GM12875 (cell line): ENCODE data around the gene TOX3.

Experiments used
- H3K4me3 ChIP-seq: one replicate; pipeline ENCODE4 v1.5.1; 2011; ENCODE audit warnings: low read depth, low read length, control low read depth
- CTCF ChIP-seq: IDR thresholded peaks from 2 replicates; pipeline ENCODE4 v1.5.1; 2011; ENCODE audit warnings: low read depth, mild to moderate bottlenecking, control low read depth, inconsistent platforms, low read length, moderate library complexity, borderline replicate concordance; ENCODE audit not compliant: insufficient read depth

TOX3 gene

GRCh38 chr16:52480237-52480636 lies 66.7 kb downstream of the TOX3 start:
- no peak overlapping the region for H3K4me3 ChIP-seq
- TF ChIP-seq CTCF = no peak

GRCh38 chr16:52476111-52476510 lies 70.8 kb downstream of the TOX3 start:
- H3K4me3 ChIP-seq = no peak overlapping the region
- no peak for TF ChIP-seq CTCF

DNA sequence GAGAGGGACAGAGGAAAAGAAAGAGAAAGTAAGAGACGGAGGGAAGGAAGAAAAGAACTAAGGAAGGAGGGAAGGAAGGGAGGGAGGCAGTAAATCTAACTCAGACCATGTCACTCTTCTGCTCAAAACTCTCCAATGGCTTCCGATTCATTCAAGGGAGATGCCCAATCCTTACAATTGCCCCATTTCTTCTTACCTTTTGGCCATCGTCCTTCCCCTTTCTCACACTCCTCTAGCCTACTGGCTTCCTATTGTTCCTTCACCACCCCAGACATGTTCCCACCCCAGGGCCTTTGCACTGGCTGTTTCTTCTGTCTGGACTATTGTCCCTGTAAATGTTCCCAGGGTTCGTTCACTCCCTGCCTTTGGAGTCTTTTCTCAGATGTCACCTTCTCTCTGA lies 72.3 kb downstream of the TOX3 start:
- no peak overlapping the region for H3K4me3 ChIP-seq
- TF ChIP-seq CTCF = no peak

DNA sequence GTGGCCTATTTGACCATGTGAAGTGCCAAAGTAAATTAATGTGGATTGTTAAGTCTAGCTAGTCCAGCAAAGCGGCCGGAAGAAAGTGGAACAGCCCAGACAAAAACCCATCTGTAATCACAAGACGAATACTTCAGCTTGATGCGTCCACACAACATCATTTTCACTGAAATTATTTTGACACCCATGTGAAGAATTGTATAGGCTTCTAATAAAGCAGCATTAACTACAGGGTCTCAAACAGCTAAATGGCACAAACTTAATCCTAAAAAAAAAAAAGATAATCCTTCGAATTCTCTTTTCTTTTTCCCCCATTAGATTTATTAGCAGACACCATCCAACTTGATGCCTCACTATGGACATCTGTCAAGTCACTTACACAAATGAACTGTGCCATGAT lies 73.8 kb downstream of the TOX3 start:
- TF ChIP-seq CTCF = no peak
- H3K4me3 ChIP-seq = no peak overlapping the region

GRCh38 chr16:52471650-52472370 lies 75.1 kb downstream of the TOX3 start:
- TF ChIP-seq CTCF = no peak
- H3K4me3 ChIP-seq = no peak overlapping the region

- TF ChIP-seq CTCF = no peak
- H3K4me3 ChIP-seq = no peak overlapping the region
Measured at GRCh38 chr16:52470585-52470984, 76.4 kb downstream of the TOX3 start.

DNA sequence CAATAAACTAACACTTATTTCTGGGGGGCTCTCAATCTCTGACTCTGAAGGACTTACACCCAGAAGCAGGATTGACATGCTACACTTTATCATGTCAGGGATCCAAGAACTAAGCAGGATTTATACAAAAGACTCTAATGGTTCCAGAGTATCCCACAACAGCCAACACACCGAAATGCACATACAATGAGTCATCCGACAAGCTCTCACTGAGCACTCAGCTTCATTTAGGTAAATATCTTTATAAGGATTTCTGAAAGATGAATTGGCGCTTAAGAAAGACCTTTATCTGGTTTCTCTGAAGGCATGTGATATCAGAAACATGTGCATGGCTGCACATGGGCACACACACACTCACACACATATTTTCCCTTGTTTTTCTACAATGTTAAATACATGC lies 77.2 kb downstream of the TOX3 start:
- H3K4me3 ChIP-seq = no peak overlapping the region
- TF ChIP-seq CTCF = no peak
